Mucosa of rectum (tissue), 2 donors: ENCODE measurements around the gene NPM3.

ENCODE experiments used
- H3K27ac ChIP-seq, 2 donors: one replicate each; pipeline ENCODE4 v1.7.0; 2013; ENCODE audit warnings: inconsistent platforms in 2 of 2, low read depth in 2 of 2, low read length in 2 of 2
- H3K27me3 ChIP-seq, 2 donors: one replicate each; pipeline ENCODE4 v1.7.0; 2013; ENCODE audit warnings: low read length in 2 of 2; ENCODE audit not compliant: control insufficient read depth in 2 of 2, insufficient read depth in 2 of 2
- H3K36me3 ChIP-seq, 2 donors: one replicate each; pipeline ENCODE4 v1.7.0; 2013; ENCODE audit warnings: low read length in 2 of 2; ENCODE audit not compliant: control insufficient read depth in 2 of 2, insufficient read depth in 2 of 2
- H3K4me1 ChIP-seq, 2 donors: one replicate each; pipeline ENCODE4 v1.7.0; 2013; ENCODE audit warnings: low read length in 2 of 2, mild to moderate bottlenecking in 1 of 2; ENCODE audit not compliant: control insufficient read depth in 2 of 2, insufficient read depth in 2 of 2
- H3K4me3 ChIP-seq, 2 donors: one replicate each; pipeline ENCODE4 v1.7.0; 2013; ENCODE audit warnings: low read length in 2 of 2
- H3K9ac ChIP-seq, 2 donors: one replicate each; pipeline ENCODE4 v1.7.0; 2013; ENCODE audit warnings: low read length in 2 of 2, low read depth in 1 of 2, mild to moderate bottlenecking in 1 of 2
- H3K9me3 ChIP-seq, 2 donors: one replicate each; pipeline ENCODE4 v1.7.0; 2013; ENCODE audit warnings: low read length in 2 of 2; ENCODE audit not compliant: control insufficient read depth in 2 of 2
- donor health status: healthy.
- donor health status: Normal muscosa, but diverticular disease.

NPM3 gene

GRCh38 chr10:101758858-101759257 lies 24.4 kb downstream of the NPM3 start:
- Histone ChIP-seq H3K4me3 (no peak overlapping the region), H3K27me3 (peaks cover 3 to 11% of the 10 kb centered on the region in 2 donors), H3K4me1 (no peaks in the 10 kb centered on the region), H3K36me3 (no peaks in the 10 kb centered on the region), H3K27ac (no peak overlapping the region), H3K9ac (no peak overlapping the region), H3K9me3 (no peaks in the 10 kb centered on the region)

DNA sequence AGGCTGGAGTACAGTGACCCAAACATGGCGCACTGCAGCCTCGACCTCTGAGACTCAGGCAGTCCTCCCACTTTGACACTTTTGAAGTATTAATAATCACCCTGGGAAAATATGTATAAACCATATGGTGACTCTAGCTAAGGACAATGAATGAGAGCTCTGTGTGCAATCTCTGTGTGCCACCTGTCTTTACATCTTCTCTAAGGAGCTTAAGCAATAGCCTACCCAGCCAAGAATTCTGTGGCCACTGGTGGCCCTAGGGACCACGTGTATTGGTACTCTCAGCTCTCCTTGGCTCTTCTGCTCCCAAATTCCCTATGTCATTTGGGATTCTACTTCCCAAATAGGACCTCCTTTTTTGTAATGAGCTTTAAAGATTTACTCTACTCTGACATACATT lies 31.0 kb downstream of the NPM3 start:
- Histone ChIP-seq H3K4me3 (no peak overlapping the region), H3K9ac (no peak overlapping the region), H3K36me3 (no peaks in the 10 kb centered on the region), H3K4me1 (no peaks in the 10 kb centered on the region), H3K27me3 (peaks cover 0 to 5% of the 10 kb centered on the region in 2 donors), H3K9me3 (no peaks in the 10 kb centered on the region), H3K27ac (no peak overlapping the region)

DNA sequence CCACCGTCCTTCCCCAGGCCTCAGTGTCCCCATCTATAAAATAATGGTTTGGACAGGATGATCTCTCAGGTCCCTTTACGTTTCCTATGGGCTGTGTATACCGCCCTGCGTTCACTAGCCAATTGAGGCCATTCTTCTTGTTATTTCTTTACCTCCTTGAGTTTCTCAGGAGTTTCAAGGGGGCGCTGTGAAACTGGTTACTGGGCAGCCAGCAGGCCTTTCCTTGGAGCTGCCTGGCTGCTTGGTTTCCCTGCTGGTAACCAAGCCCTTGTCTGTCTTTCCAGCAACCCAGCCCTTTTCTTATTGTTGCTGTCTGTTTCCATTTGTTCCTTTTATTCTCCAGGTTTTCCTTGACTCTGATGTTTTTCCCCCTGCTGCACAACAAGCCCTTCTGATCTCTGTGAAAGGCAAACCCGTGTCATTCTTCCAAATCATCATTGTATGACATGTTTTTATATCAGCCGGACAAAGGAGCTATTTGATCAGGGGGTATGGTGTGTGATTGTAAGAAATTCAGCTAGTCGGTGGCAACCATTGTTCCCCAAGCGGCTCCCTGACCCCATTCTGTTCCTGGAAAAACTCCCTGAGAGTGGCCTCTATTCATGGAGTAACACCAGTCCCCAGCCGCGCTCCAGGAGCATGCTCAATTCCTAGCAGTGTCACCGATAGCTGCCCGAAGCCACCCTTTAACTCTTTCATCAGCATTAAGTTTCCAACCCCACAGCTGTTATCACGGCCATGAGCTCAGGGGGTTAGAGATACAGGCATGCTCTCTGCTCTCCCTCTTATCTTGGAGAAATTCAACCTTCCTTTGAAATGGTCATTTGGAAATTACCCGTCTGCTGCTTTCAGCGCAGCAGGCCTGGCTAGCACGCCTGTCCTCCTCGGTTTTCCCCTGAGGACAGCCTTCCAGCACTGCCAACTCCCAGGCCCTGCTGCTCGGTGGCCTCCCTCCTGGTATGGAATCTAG lies 33.9 kb downstream of the NPM3 start:
- H3K36me3 ChIP-seq, result no peaks in the 10 kb centered on the region
- no peak overlapping the region for H3K4me3 ChIP-seq
- no peaks in the 10 kb centered on the region for H3K4me1 ChIP-seq
- H3K27ac ChIP-seq, result no peak overlapping the region
- H3K9ac ChIP-seq, result no peak overlapping the region
- no peaks in the 10 kb centered on the region for H3K9me3 ChIP-seq
- peaks cover 0 to 3% of the 10 kb centered on the region in 2 donors for H3K27me3 ChIP-seq

- H3K9ac ChIP-seq, result no peak overlapping the region
- no peaks in the 10 kb centered on the region for H3K36me3 ChIP-seq
- no peaks in the 10 kb centered on the region for H3K9me3 ChIP-seq
- H3K4me1 ChIP-seq, result no peaks in the 10 kb centered on the region
- no peak overlapping the region for H3K27ac ChIP-seq
- H3K4me3 ChIP-seq, result no peak overlapping the region
- H3K27me3 ChIP-seq, result peaks cover 0 to 3% of the 10 kb centered on the region in 2 donors
Measured at GRCh38 chr10:101748496-101748895, 34.8 kb downstream of the NPM3 start.

- no peaks in the 10 kb centered on the region for H3K36me3 ChIP-seq
- no peaks in the 10 kb centered on the region for H3K4me1 ChIP-seq
- H3K4me3 ChIP-seq, result no peak overlapping the region
- H3K27me3 ChIP-seq, result peaks cover 0 to 2% of the 10 kb centered on the region in 2 donors
- H3K27ac ChIP-seq, result no peak overlapping the region
- no peak overlapping the region for H3K9ac ChIP-seq
- no peaks in the 10 kb centered on the region for H3K9me3 ChIP-seq
Measured at GRCh38 chr10:101745074-101745696, 38.1 kb downstream of the NPM3 start.

GRCh38 chr10:101744267-101744666 lies 39.0 kb downstream of the NPM3 start:
- Histone ChIP-seq H3K9me3 (no peaks in the 10 kb centered on the region), H3K36me3 (no peaks in the 10 kb centered on the region), H3K4me3 (no peak overlapping the region), H3K27ac (no peak overlapping the region), H3K9ac (no peak overlapping the region), H3K27me3 (peaks cover 0 to 2% of the 10 kb centered on the region in 2 donors), H3K4me1 (no peaks in the 10 kb centered on the region)

- Histone ChIP-seq H3K9ac (no peak overlapping the region), H3K27ac (no peak overlapping the region), H3K27me3 (peaks cover 0 to 2% of the 10 kb centered on the region in 2 donors), H3K4me1 (no peaks in the 10 kb centered on the region), H3K9me3 (no peaks in the 10 kb centered on the region), H3K36me3 (no peaks in the 10 kb centered on the region), H3K4me3 (no peak overlapping the region)
Measured at GRCh38 chr10:101741938-101742337, 41.3 kb downstream of the NPM3 start.

GRCh38 chr10:101736666-101737065 lies 46.6 kb downstream of the NPM3 start:
- no peak overlapping the region for H3K4me3 ChIP-seq
- H3K4me1 ChIP-seq, result no peaks in the 10 kb centered on the region
- H3K27ac ChIP-seq, result no peak overlapping the region
- H3K9me3 ChIP-seq, result no peaks in the 10 kb centered on the region
- peaks cover 2 to 3% of the 10 kb centered on the region in 2 donors for H3K27me3 ChIP-seq
- no peak overlapping the region for H3K9ac ChIP-seq
- no peaks in the 10 kb centered on the region for H3K36me3 ChIP-seq

- H3K27me3 ChIP-seq, result peaks cover 0 to 3% of the 10 kb centered on the region in 2 donors
- no peaks in the 10 kb centered on the region for H3K36me3 ChIP-seq
- H3K9ac ChIP-seq, result no peak overlapping the region
- H3K4me1 ChIP-seq, result no peaks in the 10 kb centered on the region
- no peak overlapping the region for H3K27ac ChIP-seq
- H3K4me3 ChIP-seq, result no peak overlapping the region
- no peaks in the 10 kb centered on the region for H3K9me3 ChIP-seq
Measured at GRCh38 chr10:101732096-101732495, 51.1 kb downstream of the NPM3 start.
